Thoracic aorta (tissue), 2 donors: Measurements from ENCODE around the gene WFDC1. TPM values are rescaled to one million over a fixed set of nuclear protein-coding genes. Genes with fewer than 3 reads are reported as not detected.
"Not testable (repeated sequence)": the region's sequence is repeated elsewhere in the genome, so short reads cannot be mapped to it uniquely, and the experiment has no call there.

Source experiments
- ATAC-seq: fragments of 150-250 bp; one replicate; pipeline ENCODE4 v1.8.0; 2017; ENCODE audit warnings: low read depth; ENCODE audit not compliant: insufficient number of reproducible peaks, low FRiP score
- DNase-seq: peaks from one replicate; pipeline ENCODE4 v3.0.0-alpha.2; 2020; ENCODE audit warnings: low spot score
- H3K27ac ChIP-seq, 2 donors: fragments of 200-600 bp; sonication (generic); 1 replicate in 1 of 2; 2 replicates in 1 of 2; pipeline ENCODE4 v1.5.1; 2016; ENCODE audit warnings: mild to moderate bottlenecking in 2 of 2, moderate library complexity in 2 of 2
- H3K27me3 ChIP-seq: fragments of 200-600 bp; sonication (generic); replicated peaks from 2 replicates; pipeline ENCODE4 v1.6.0; 2016; ENCODE audit warnings: mild to moderate bottlenecking; ENCODE audit not compliant: insufficient read depth
- H3K36me3 ChIP-seq: fragments of 200-600 bp; sonication (generic); one replicate; pipeline ENCODE4 v1.5.1; 2016
- H3K4me1 ChIP-seq, 2 donors: fragments of 200-600 bp; sonication (generic); 1 replicate in 1 of 2; 2 replicates in 1 of 2; pipeline versions ENCODE4 v1.5.1 to v1.6.0; 2016; ENCODE audit warnings: low read depth in 2 of 2, mild to moderate bottlenecking in 1 of 2; ENCODE audit not compliant: control insufficient read depth in 1 of 2
- H3K4me3 ChIP-seq: fragments of 200-600 bp; sonication (generic); 2 replicates; pipeline ENCODE4 v1.5.1; 2016; ENCODE audit warnings: mild to moderate bottlenecking
- H3K9me3 ChIP-seq: fragments of 200-600 bp; sonication (generic); 2 replicates; pipeline ENCODE4 v1.5.1; 2016
- total RNA-seq, 2 donors: library from RNA; depleted of rRNA; stranded (reverse); fragments of >200 nt; gene quantifications; one replicate each; pipeline versions ENCODE4 v1.1.0 to v1.2.3, GENCODE V29; 2016
- TF ChIP-seq, protein P1 (sequence below): fragments of 200-600 bp; sonication (generic); IDR thresholded peaks from one replicate; pipeline ENCODE4 v1.5.1; 2019; ENCODE audit warnings: antibody characterized with exemption

WFDC1 gene
- total RNA-seq, 2 donors from 2014 or later: 4.6 to 203 TPM

- Histone ChIP-seq H3K27me3 (no peaks in the 10 kb centered on the region), H3K4me3 (no peak overlapping the region), H3K4me1 (no peaks in the 10 kb centered on the region), H3K9me3 (no peaks in the 10 kb centered on the region), H3K27ac (no peak overlapping the region), H3K36me3 (no peaks in the 10 kb centered on the region)
- ATAC-seq: no peak
- TF ChIP-seq, protein P1, sequence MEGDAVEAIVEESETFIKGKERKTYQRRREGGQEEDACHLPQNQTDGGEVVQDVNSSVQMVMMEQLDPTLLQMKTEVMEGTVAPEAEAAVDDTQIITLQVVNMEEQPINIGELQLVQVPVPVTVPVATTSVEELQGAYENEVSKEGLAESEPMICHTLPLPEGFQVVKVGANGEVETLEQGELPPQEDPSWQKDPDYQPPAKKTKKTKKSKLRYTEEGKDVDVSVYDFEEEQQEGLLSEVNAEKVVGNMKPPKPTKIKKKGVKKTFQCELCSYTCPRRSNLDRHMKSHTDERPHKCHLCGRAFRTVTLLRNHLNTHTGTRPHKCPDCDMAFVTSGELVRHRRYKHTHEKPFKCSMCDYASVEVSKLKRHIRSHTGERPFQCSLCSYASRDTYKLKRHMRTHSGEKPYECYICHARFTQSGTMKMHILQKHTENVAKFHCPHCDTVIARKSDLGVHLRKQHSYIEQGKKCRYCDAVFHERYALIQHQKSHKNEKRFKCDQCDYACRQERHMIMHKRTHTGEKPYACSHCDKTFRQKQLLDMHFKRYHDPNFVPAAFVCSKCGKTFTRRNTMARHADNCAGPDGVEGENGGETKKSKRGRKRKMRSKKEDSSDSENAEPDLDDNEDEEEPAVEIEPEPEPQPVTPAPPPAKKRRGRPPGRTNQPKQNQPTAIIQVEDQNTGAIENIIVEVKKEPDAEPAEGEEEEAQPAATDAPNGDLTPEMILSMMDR: no peak
- no peak for DNase-seq
Measured at GRCh38 chr16:84341528-84342295, 47.0 kb downstream of the WFDC1 start.

- not testable (repeated sequence) for H3K27ac ChIP-seq, H3K36me3 ChIP-seq, DNase-seq, H3K4me1 ChIP-seq, H3K27me3 ChIP-seq, H3K4me3 ChIP-seq, ATAC-seq, H3K9me3 ChIP-seq
Measured at GRCh38 chr16:84343800-84344199, 49.1 kb downstream of the WFDC1 start.

DNA sequence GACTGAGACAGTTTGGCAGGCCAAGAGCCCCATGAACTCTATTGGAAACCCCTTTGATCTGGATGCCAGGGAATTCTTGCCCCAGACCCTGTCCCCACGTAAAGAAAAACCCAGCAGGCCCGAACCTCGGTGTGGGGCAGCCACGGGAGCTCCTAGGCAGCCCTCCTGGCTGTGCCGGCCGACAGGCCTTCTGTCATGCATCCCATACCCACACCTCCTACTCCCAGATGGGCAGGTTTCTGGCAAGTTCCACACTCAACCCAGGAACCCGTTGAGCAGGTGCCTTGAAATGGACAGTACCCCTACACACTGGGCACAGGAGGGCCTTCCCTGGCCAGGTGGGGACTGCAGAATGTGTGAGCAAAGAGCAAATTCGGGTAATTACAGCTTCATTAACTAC is 50.1 kb downstream of the WFDC1 start:
- no peaks in the 10 kb centered on the region for H3K27me3 ChIP-seq
- no peak for DNase-seq
- H3K4me1 ChIP-seq: no peaks in the 10 kb centered on the region

GRCh38 chr16:84347161-84347560 is 52.5 kb downstream of the WFDC1 start:
- no peaks in the 10 kb centered on the region for H3K27me3 ChIP-seq
- no peaks in the 10 kb centered on the region for H3K36me3 ChIP-seq
- no peak overlapping the region for H3K27ac ChIP-seq
- DNase-seq (no peak), ATAC-seq (no peak)
- no peak overlapping the region for H3K4me3 ChIP-seq
- H3K9me3 ChIP-seq: no peaks in the 10 kb centered on the region
- H3K4me1 ChIP-seq: no peaks in the 10 kb centered on the region
- TF ChIP-seq, protein P1: no peak

More for the DNA sequence above, 50.1 kb downstream of the WFDC1 start:
- Histone ChIP-seq H3K4me3 (no peak overlapping the region), H3K36me3 (no peaks in the 10 kb centered on the region), H3K9me3 (no peaks in the 10 kb centered on the region), H3K27ac (no peak overlapping the region)
- TF ChIP-seq, protein P1: no peak
- ATAC-seq: no peak

GRCh38 chr16:84348386-84348888 is 53.8 kb downstream of the WFDC1 start:
- no peaks in the 10 kb centered on the region for H3K27me3 ChIP-seq
- no peak overlapping the region for H3K4me3 ChIP-seq
- H3K4me1 ChIP-seq: no peaks in the 10 kb centered on the region
- no peaks in the 10 kb centered on the region for H3K9me3 ChIP-seq
- TF ChIP-seq, protein P1: no peak
- no peaks in the 10 kb centered on the region for H3K36me3 ChIP-seq
- no peak for DNase-seq
- no peak for ATAC-seq
- H3K27ac ChIP-seq: no peak overlapping the region
